Activated naive CD4-positive, alpha-beta T cell treated with anti-CD3 and anti-CD28 coated beads, Interleukin-2, amount 50 U/mL, for 72 hours (primary cell): ENCODE results near the gene MAGED2. TPM values are rescaled to one million over a fixed set of nuclear protein-coding genes. Genes with fewer than 3 reads are reported as not detected.
"Not testable (repeated sequence)": the region's sequence is repeated elsewhere in the genome, so short reads cannot be mapped to it uniquely, and the experiment has no call there.

ENCODE experiments used
- ATAC-seq, 2 donors: fragments of 150-1000 bp; cut with Tn5 transposase; 2 replicates each; pipeline ENCODE4 v1.10.0; 2021; ENCODE audit warnings: mild to moderate bottlenecking in 2 of 2, moderate library complexity in 2 of 2
- DNase-seq, 2 donors: peaks; one replicate each; pipeline ENCODE4 v3.0.0; 2021 to 2022; ENCODE audit warnings: low spot score in 2 of 2
- H3K27ac Mint-ChIP-seq, 2 donors: one replicate each; pipeline ENCODE4 v1.8.0; 2022; ENCODE audit warnings: mild to moderate bottlenecking in 2 of 2, mixed read lengths in 2 of 2
- H3K36me3 Mint-ChIP-seq, 2 donors: one replicate each; pipeline ENCODE4 v1.8.0; 2022; ENCODE audit warnings: mixed read lengths in 2 of 2
- H3K9me3 Mint-ChIP-seq, 2 donors: one replicate each; pipeline ENCODE4 v1.8.0; 2022; ENCODE audit warnings: mixed read lengths in 2 of 2
- total RNA-seq, 2 donors: library from RNA; stranded (reverse); gene quantifications; one replicate each; pipeline ENCODE4 v1.2.3, GENCODE V29; 2022

MAGED2 gene
- 10 to 100 TPM; 35.2 to 43.5 TPM for total RNA-seq

GRCh38 chrX:54807524-54808108, at the start of gene MAGED2:
TSS of gene MAGED2 (plus strand) at chrX:54807745. CDS start at chrX:54809332, 1,587 bp downstream.
- ATAC-seq = no peak
- H3K27ac Mint-ChIP-seq = peak within 1 kb of the TSS; percentile 92 to 98

GRCh38 chrX:54758114-54759055, 49.2 kb upstream of the MAGED2 start:
- Mint-ChIP-seq H3K9me3 (peaks cover 9 to 10% of the 10 kb centered on the region in 2 donors), H3K36me3 (no peaks in the 10 kb centered on the region), H3K27ac (no peak overlapping the region)
- DNase-seq (no peak), ATAC-seq (no peak)

More at GRCh38 chrX:54807524-54808108, at the start of gene MAGED2:
- H3K36me3 Mint-ChIP-seq = peaks cover 0 to 4% of the 10 kb centered on the region in 2 donors
- DNase-seq = no peak
- H3K9me3 Mint-ChIP-seq = no peaks in the 10 kb centered on the region

- DNase-seq, H3K27ac Mint-ChIP-seq, ATAC-seq, H3K9me3 Mint-ChIP-seq, H3K36me3 Mint-ChIP-seq: not testable (repeated sequence)
Measured at GRCh38 chrX:54774391-54775094, 33.0 kb upstream of the MAGED2 start.

- H3K36me3 Mint-ChIP-seq = peaks cover 0 to 4% of the 10 kb centered on the region in 2 donors
- DNase-seq (no peak), ATAC-seq (no peak)
- H3K9me3 Mint-ChIP-seq = no peaks in the 10 kb centered on the region
- no peak overlapping the region for H3K27ac Mint-ChIP-seq
Measured at GRCh38 chrX:54776061-54776460, 31.5 kb upstream of the MAGED2 start.

- no peaks in the 10 kb centered on the region for H3K9me3 Mint-ChIP-seq
- no peak overlapping the region for H3K27ac Mint-ChIP-seq
- H3K36me3 Mint-ChIP-seq = peaks cover 0 to under 1% of the 10 kb centered on the region in 2 donors
- ATAC-seq (peak in 1 of 2 donors; percentile 37), DNase-seq (no peak)
Measured at GRCh38 chrX:54776987-54777672, 30.4 kb upstream of the MAGED2 start.

DNA sequence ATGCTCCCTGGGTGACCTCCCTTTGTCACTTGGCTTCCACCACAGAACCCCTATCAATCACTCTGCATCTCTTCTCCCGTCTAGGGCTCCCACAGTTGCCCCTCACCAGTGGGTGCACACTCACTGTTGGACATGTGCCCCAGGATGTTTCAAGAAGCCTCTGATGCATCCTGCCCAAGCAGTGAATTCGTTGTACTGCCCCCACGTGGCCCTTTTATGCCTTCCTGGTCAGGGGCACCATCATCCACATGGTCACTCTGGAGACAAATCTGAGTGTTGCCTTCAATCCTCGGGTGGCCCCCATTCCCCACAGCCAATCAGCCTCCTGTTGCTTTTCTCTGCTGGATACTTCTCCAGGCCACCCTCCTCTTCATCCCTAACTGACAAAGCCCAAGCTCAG, 21.6 kb upstream of the MAGED2 start:
- Mint-ChIP-seq H3K27ac (no peak overlapping the region), H3K36me3 (no peaks in the 10 kb centered on the region)
- DNase-seq = no peak

GRCh38 chrX:54786967-54787366, 20.6 kb upstream of the MAGED2 start:
- H3K9me3 Mint-ChIP-seq = no peaks in the 10 kb centered on the region
- H3K36me3 Mint-ChIP-seq = no peaks in the 10 kb centered on the region
- peak in 1 of 2 donors; percentile 28 for DNase-seq
- ATAC-seq = peak; percentile 59 to 65
- H3K27ac Mint-ChIP-seq = no peak overlapping the region

More for the DNA sequence above, 21.6 kb upstream of the MAGED2 start:
- H3K9me3 Mint-ChIP-seq = no peaks in the 10 kb centered on the region
- ATAC-seq = peak in 1 of 2 donors; percentile 51

GRCh38 chrX:54788446-54788845, 19.1 kb upstream of the MAGED2 start:
- DNase-seq = no peak
- Mint-ChIP-seq H3K9me3 (no peaks in the 10 kb centered on the region), H3K36me3 (no peaks in the 10 kb centered on the region), H3K27ac (no peak overlapping the region)
- no peak for ATAC-seq

GRCh38 chrX:54789405-54789804, 18.1 kb upstream of the MAGED2 start:
- not testable (repeated sequence) for H3K9me3 Mint-ChIP-seq, H3K36me3 Mint-ChIP-seq, H3K27ac Mint-ChIP-seq, ATAC-seq, DNase-seq

- no peaks in the 10 kb centered on the region for H3K9me3 Mint-ChIP-seq
- H3K27ac Mint-ChIP-seq = no peak overlapping the region
- no peaks in the 10 kb centered on the region for H3K36me3 Mint-ChIP-seq
- ATAC-seq (no peak), DNase-seq (no peak)
Measured at GRCh38 chrX:54794028-54794427, 13.5 kb upstream of the MAGED2 start.

DNA sequence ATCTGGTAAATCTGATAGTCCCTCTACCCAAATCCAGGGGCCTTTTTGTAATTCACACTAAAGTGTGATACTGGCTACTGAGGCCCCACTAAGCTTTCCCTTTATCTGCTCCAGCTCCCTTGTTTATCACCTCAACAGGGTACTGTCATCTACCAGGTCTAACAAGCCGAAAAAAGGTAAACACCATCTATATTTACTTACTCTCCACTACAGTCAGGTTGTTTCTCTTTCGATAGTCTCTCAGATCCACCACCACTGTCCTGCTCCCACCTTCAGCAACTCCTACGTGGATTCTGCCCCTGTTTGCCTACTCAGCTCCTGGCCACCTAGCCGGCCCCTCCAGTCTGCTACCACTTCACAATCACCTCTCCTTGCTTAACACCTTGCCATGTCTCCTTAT, 12.8 kb upstream of the MAGED2 start:
- H3K9me3 Mint-ChIP-seq = no peaks in the 10 kb centered on the region
- DNase-seq = no peak
- H3K36me3 Mint-ChIP-seq = no peaks in the 10 kb centered on the region
- no peak overlapping the region for H3K27ac Mint-ChIP-seq
- no peak for ATAC-seq

DNA sequence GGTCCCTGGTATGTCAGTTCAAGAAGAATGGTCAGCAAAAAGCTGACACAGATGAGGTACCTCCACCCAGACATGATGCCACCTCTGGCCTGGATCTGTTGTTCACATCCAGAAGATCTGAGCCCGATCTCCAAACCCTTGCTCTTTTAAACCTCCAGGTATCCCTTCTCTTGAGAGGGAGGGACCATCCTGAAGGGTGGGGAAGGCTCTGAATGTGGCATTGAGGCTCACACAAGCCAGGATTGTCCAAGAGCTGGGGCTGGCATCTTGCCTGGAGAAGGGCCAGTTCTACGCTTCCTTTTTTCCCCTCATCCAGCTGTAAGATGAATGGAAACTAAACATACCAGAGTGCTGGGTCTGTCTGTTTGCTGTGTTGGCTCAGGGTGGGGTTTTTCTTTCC, 9.4 kb upstream of the MAGED2 start, which contains the start of gene ITIH6:
Gene ITIH6 (minus strand): TSS at position 119 of the 400 bp plus-strand sequence. CDS start 45 bp downstream, at position 74.
- Mint-ChIP-seq H3K9me3 (no peaks in the 10 kb centered on the region), H3K27ac (no peak within 1 kb of the TSS), H3K36me3 (no peaks in the 10 kb centered on the region)
- ATAC-seq (no peak), DNase-seq (no peak)

GRCh38 chrX:54799046-54799445, 8.5 kb upstream of the MAGED2 start:
- ATAC-seq (no peak), DNase-seq (no peak)
- no peak overlapping the region for H3K27ac Mint-ChIP-seq
- no peaks in the 10 kb centered on the region for H3K36me3 Mint-ChIP-seq
- H3K9me3 Mint-ChIP-seq = no peaks in the 10 kb centered on the region

DNA sequence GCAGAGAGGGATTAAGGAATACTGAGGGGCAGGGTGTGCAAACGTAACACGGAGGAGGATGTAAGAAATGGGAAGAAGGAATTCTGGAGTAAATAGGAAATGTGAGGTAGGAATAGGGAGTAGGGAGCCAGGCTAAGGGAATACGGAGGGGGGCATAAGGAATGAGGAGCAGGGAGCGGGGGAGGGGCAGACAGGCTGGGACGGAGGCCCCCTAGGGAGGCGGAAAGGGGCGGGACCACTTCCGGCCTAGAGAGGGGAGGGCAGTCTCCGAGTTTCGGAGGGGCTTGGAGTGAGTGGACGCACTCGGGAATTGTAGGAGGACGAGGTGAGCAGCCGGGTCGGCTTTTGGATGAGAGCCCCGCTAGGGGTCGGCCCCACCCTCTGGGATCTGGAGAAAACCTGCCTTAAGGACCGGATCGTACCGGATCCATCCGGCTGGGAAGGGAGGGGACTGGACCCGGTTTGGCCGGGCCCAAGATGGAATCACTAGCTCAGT, 612 bp downstream of the MAGED2 start:
- peak; percentile 32 to 43 for ATAC-seq
- DNase-seq = no peak
- peaks cover 0 to 4% of the 10 kb centered on the region in 2 donors for H3K36me3 Mint-ChIP-seq
- peak overlapping the region; percentile 92 to 98 for H3K27ac Mint-ChIP-seq
- no peaks in the 10 kb centered on the region for H3K9me3 Mint-ChIP-seq

DNA sequence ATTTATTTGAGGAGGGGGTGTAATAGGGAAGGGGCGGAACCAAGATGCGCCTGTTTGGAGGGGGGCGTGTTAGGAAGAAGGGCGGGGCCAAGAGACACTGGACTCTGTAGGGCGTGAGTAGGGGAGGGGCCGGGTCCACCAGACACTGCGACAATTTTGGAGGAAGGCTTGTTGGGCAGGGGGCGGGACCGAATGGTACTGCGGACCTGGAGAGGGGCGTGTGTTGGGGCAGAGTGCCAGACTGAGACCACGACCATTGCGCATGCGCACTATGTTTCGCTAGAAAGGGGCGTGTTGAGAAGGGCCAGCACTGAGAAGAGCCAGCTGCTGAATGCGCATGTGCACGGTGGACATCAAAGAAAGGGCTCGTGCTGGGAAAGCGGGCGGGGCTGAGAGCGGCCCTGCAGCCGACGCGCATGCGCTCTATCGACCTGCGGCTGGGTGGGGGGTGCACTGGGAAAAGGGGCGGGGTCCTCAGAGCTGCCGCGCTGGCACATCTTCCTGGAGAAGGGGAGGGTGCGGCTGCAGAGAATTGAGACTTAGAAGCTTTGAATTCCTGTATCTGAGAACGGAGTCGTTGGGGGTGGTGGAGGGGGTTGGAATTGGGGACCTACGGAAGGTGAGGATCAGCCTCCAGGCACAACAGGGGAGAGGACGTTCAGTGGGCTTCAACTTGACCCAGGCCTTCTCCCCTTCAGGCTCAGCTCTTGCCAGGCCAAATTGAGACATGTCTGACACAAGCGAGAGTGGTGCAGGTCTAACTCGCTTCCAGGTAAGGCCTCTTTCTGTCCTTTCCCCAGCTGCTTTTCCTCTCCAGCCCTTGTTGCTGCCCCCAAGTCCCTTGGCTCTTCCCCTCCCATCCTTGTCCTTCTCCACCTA, 1.3 kb downstream of the MAGED2 start:
- peak; percentile 83 to 94 for DNase-seq
- peak overlapping the region; percentile 92 to 98 for H3K27ac Mint-ChIP-seq
- no peaks in the 10 kb centered on the region for H3K9me3 Mint-ChIP-seq
- peaks cover 0 to 4% of the 10 kb centered on the region in 2 donors for H3K36me3 Mint-ChIP-seq
- ATAC-seq = peak; percentile 92 to 95
